Measurements from ENCODE around the gene NHS.

GRCh38 chrX:17628976-17629375 is 254.0 kb downstream of the NHS start:
- TF ChIP-seq, protein P1, sequence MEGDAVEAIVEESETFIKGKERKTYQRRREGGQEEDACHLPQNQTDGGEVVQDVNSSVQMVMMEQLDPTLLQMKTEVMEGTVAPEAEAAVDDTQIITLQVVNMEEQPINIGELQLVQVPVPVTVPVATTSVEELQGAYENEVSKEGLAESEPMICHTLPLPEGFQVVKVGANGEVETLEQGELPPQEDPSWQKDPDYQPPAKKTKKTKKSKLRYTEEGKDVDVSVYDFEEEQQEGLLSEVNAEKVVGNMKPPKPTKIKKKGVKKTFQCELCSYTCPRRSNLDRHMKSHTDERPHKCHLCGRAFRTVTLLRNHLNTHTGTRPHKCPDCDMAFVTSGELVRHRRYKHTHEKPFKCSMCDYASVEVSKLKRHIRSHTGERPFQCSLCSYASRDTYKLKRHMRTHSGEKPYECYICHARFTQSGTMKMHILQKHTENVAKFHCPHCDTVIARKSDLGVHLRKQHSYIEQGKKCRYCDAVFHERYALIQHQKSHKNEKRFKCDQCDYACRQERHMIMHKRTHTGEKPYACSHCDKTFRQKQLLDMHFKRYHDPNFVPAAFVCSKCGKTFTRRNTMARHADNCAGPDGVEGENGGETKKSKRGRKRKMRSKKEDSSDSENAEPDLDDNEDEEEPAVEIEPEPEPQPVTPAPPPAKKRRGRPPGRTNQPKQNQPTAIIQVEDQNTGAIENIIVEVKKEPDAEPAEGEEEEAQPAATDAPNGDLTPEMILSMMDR (IDR thresholded peaks at IDR 0.05): no peak
- no peak for TF ChIP-seq POLR2AphosphoS5 (IDR thresholded peaks at IDR 0.05)
- no peak for TF ChIP-seq POLR2A (IDR thresholded peaks at IDR 0.05)
